CD4-positive, alpha-beta T cell treated with Interferon gamma for 1 hour (primary cell): ENCODE measurements around the gene ACBD3.
A peak's percentile ranks its signal among the peaks of the same experiment; 100 is the strongest.

Experiments
- DNase-seq: peaks from one replicate; pipeline ENCODE4 v3.0.0-alpha.2; 2020

Gene ACBD3

DNA sequence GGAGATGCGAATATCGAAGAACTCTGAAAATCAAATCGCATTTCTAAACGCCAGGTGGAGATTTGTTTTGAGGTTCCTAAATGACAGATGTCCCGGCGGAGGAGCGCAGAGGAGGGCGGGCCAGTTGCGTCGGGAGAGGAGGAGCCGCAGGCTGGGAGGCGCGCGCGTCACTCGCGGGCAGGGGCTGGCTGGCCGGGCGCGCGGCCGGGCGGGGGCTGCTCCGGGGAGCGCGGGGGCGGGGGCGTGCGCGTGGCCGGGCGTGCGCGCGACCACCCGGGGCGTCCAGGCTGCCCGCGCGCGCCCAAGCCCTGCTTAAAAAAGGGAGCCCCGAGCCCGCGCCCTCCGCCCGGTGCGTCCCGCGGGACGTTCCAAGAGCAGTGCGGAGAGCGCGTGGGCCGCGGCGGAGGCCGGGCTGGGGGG is 76.7 kb downstream of the ACBD3 start:
- peak; percentile 85 for DNase-seq

DNA sequence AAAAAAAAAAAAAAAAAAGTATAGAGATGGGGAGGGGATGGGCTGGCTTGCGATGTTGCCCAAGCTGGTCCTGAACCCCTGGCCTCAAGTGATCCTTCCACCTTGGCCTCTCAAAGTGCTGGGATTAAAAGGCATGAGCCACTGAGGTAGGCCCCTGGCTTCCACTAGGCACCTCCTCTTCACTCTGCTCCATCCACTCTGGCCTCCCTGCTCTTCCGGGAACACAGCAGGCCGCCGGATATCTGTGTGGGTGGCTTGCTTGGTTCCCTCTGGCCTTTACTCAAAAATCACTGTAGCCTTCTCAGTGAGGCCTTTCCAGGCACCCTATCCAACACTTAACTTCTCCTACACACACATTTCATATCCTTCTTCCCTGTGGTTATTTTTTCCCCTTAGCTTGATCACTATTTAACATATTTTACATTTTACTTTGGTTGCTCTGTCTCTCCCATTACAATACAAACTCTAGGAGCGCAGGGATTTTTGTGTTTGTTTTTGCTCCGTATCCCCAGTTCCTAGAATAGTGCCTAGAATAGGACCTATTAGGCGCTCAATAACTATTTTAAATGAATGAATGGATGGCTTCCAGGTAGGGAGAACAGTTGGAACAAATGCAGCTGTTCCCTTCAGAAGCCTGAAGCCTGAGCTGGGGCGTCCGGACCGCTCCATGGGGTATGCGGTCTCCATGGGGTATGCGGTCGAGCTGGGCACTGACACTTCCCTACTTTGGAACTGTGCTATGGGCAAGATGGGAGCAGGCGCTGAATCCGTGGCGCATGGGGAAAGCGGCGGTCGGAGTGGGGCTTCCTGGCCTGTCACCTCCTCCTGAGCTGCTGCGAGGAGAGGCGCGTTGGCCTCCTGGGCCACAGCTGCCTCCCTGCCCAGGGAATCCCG is 77.4 kb downstream of the ACBD3 start:
- DNase-seq: no peak

DNA sequence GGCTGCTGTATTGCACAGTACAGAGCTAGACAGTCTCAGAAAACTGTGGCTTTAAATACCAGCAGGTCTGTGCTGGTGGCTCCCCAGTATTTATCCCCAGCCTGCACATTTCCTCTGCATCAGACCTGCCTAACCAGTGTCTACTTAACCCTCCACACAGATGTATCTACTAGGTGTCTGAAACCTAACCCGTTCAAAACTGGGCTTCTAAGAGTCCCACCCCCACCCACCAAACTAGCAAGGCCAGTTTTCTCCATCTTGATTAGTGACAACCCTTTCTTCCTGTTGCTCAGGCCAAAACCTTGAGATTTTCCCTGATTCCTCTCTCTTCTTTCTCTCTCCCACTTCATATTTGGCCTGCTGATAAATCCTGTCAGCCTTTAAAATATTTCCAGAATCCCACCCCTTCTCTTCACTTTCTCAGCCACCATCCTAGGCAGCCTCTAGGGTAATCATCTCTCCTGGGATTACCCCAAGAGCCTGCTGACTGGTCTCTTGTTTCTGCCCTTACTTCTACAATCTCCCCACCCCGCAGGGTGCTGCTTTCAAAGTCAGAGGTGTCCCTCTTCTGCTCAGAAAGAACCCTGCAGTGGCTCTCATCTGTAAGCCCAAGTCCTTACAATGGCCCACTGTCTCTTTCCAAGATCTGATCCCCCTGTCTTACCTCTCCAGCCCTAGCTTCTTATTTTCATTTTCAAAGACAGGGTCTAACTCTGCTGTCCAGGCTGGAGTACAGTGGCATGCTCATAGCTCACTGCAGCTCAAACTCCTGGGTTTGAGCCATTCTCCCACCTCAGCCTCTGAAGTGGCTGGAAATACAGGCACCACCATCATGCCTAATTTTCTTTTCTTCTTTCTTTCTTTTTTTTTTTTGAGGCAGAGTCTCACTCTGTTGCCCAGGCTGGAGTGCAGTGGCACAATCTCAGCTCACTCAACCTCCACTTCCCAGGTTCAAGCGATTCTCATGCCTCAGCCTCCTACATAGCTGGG is 78.8 kb downstream of the ACBD3 start:
- DNase-seq: no peak

DNA sequence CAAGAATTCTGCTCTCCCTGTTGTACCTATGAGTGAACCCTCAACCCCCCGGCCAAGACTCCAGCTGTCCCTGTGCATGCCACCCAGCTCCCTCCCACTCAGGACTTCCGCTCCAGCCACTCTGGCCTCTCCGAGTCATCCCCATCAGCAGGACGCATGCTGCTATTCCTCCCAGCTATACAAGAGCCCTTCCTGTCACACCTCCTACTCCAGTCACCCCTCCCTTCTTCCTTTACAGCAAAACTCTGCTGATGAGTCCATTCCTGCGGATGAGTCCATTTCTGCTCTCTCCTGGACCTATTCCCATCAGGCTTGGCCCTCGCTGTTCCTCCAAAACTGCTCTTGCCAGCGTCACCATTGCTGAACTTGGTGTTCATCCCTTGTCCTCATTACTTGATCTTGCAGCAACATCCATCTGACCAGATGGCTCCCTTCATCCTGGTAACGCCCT is 81.8 kb downstream of the ACBD3 start:
- no peak for DNase-seq

DNA sequence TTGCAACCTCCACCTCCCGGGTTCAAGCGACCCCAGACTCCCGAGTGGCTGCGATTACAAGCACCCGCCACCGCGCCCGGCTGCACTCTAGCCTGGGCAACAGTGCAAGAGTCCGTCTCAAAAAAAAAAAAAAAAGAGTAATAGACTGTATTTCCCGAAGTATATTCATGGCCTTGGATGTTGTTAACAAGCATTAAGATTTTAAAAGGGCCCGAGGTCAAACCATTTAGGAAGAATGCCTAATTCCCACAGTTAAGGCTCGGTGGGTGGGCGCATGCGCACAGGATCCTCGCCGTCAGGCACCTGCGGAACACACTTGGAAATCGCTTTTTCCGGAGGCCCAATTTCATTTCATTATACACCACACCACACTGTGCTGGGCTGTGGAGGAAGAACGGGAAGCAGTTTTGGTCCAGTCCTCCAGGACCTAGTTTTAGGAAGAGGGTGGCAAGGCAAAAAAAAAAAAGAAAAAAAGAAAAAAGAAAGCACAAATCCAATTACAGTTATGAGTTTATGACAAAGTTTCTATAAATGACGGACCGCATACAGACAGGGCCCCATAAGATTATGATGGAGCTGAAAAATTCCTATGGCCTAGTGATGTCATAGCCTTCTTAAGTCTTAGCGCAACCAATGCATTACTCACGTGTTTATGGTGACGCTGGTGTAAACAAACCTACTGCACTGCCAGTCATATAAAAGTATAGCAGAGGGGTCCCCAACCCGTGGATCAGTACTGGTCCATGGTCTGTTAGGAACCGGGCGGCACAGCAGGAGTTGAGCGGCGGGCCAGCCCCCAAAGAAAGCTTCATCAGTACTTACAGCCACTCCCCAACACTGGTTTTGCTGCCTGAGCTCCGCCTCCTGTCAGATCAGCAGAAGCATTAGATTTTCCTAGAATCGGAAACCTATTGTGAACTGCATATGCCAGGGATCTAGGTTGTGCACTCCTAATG is 85.8 kb downstream of the ACBD3 start:
- peak; percentile 29 for DNase-seq

DNA sequence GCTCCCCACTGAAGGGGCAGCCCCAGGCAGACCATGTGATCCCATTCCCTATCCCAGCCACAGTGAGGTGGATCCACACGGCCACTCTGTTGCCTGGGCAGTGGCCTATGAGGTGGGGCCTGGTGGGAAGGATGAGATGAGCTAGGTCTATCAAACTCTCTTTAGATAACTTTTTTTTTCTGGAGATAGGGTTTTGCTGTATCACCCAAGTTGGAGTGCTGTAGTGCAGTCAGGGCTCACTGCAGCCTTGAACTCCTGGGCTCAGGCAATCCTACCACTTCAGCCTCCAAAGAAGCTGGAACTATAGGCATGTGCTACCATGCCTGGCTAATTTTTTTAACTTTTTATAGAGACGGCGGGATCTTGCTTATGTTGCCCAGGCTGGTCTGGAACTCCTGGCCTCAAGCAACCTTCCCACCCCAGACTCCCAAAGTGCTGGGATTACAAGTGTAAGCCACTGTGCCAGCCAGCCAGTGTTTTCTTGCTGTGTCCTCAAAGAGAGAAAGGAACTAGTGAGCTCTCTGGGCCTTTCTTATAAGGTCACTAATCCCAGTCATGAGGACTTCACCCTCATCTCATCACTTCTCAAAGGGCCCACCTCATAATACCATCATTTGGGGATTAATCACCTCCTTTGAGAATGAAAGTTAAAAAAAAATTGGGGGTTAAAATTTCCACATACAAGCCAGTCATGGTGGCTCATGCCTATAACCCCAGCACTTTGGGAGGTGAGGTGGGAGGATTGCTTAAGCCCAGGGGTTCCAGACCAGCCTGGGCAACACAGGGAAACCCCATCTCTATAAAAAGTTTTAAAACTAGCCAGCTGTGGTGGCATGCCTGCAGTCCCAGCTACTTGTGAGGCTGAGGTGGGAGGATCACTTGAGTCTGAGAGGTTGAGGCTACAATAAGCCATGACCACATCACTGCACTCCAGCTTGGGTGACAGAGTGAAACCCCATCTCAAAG is 87.4 kb downstream of the ACBD3 start:
- no peak for DNase-seq

DNA sequence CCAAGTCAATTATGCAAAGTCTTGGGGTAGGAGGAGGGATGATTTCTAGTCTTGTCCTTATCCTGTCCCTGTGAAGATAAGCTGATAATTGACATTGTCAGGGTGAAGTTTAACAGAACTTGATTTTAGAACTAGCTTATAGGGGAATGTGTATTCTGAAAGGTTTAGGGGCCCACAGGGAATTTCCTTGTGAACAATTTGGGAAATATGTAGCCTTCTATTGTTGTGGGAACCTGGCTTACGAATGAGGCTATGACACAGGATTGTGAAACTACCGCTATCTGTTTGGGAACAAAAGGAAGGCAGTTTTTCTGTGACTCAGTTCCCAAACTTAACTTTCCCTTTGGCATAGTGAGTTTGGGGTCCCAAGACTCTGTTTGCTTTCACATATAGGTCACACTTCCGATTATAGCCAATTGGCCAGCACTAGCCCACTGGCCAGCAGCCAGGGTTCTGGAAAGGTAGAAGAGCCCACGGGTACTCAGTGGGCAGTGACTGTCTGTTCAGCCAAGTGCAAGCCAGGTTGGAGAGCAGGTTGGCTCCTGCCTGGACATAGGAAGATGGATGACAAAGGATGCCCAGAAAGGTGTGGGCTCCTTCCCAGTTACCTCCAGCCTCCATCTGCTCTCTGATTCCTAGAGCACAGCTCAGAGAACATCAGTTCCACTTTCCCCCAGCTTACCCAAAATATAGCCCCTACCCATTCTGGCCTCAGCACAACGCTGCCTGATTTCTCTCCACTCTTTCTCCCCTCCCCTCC is 88.5 kb downstream of the ACBD3 start:
- no peak for DNase-seq

DNA sequence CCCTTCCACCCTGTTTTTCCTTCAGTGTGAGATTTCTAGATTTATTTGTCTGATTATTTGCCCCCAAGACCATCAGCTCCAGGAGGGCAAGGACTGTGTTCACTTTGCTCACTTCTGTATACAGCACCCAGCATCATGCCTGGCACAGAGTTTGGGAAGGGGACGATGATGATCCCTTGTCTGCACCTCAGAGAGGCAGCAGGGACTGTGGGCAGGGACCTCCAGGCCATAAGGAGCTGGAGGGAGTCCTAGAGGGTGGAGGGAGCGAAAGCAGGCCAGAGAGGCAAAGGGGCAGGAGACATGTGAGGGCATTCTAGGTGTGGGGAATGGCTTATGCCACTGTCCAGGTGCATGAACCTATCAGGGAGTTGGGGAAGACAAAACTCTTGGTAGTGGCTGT is 91.3 kb downstream of the ACBD3 start:
- DNase-seq: no peak
